Measurements from ENCODE around the gene FGFRL1. TPM values are rescaled to one million over a fixed set of nuclear protein-coding genes. Genes with fewer than 3 reads are reported as not detected.

The FGFRL1 gene
- total RNA-seq, 1 experiment from 2014 or later: 26.1 TPM

DNA sequence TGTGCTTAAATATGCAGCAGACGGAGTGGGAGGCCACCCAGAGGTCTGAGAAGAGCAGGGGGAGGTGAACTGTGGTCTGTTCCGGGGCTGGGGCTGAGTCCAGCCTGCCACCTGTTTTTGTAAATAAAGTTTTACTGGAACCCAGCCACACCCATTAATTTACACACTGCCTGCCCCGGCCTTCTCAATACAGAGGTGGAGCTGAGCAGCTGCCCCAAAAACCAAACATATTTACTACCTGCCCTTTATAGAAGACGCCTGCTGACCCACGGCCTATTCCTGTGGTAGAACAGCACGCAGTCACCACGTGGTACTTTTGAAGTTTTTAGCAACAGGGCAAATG is 45.9 kb downstream of the FGFRL1 start:
- no peaks in the 10 kb centered on the region for H3K79me2 ChIP-seq (ENCODE audit: insufficient read depth, low read length)
- WGBS (ENCODE audit: extremely low coverage, insufficient read length, low lambda C conversion rate): no CpG with 5 or more reads among the region's 7 CpGs

More for the DNA sequence above, 45.9 kb downstream of the FGFRL1 start:
- Histone ChIP-seq H2BK15ac (ENCODE audit: low read depth, low read length) (no peak overlapping the region), H3K79me1 (ENCODE audit: insufficient read depth, low read depth, low read length, poor library complexity, severe bottlenecking) (no peaks in the 10 kb centered on the region), H2BK20ac (ENCODE audit: low read depth, low read length, poor library complexity, severe bottlenecking) (no peak overlapping the region), H2BK5ac (ENCODE audit: insufficient read length, low read length) (no peak overlapping the region), H3K27ac (ENCODE audit: insufficient read length, low read depth, low read length) (no peak overlapping the region), H4K91ac (ENCODE audit: insufficient read length, low read depth, low read length) (no peak overlapping the region), H3K23me2 (ENCODE audit: insufficient read length, low read depth, low read length, poor library complexity, severe bottlenecking) (no peaks in the 10 kb centered on the region), H3K14ac (ENCODE audit: insufficient read depth, low read length) (no peak overlapping the region), H3K4me2 (ENCODE audit: insufficient read depth, insufficient read length, low read length) (no peak overlapping the region), H3T11ph (ENCODE audit: low read length) (no peak overlapping the region), H4K5ac (ENCODE audit: insufficient read length, low read depth, low read length) (no peak overlapping the region), H3K27me3 (ENCODE audit: insufficient read depth, low read length) (no peaks in the 10 kb centered on the region; the same call in 1 of the 2 replicates), H3K9me3 (ENCODE audit: control insufficient read depth, low read depth, low read length) (no peaks in the 10 kb centered on the region), H2AK5ac (ENCODE audit: insufficient read length, low read length) (no peak overlapping the region), H3K23ac (ENCODE audit: insufficient read length, low read depth, low read length) (no peak overlapping the region), H2AFZ (ENCODE audit: low read length) (no peak overlapping the region), H3K4ac (ENCODE audit: low read depth, low read length) (no peak overlapping the region), H3K4me1 (ENCODE audit: insufficient read depth, low read length) (no peaks in the 10 kb centered on the region), H2BK12ac (ENCODE audit: insufficient read length, low read depth, low read length) (no peak overlapping the region), H3K18ac (ENCODE audit: insufficient read length, low read depth, low read length) (no peak overlapping the region), H3K9ac (ENCODE audit: extremely low read depth, insufficient read length, low read length) (no peak overlapping the region), H4K20me1 (ENCODE audit: control insufficient read depth, insufficient read depth, insufficient read length) (no peaks in the 10 kb centered on the region), H4K8ac (replicated peaks; ENCODE audit: insufficient read length, low read depth, low read length) (no peak overlapping the region), H3K56ac (ENCODE audit: insufficient read length, low read depth, low read length) (no peak overlapping the region), H2BK120ac (ENCODE audit: low read depth, low read length, poor library complexity, severe bottlenecking) (no peak overlapping the region)
- H3K27ac Mint-ChIP-seq: no peak overlapping the region; a peak in 1 of 7 replicates
- H3K27me3 Mint-ChIP-seq (ENCODE audit: low read depth): peaks cover 64% of the 10 kb centered on the region
- TF ChIP-seq, protein P1, sequence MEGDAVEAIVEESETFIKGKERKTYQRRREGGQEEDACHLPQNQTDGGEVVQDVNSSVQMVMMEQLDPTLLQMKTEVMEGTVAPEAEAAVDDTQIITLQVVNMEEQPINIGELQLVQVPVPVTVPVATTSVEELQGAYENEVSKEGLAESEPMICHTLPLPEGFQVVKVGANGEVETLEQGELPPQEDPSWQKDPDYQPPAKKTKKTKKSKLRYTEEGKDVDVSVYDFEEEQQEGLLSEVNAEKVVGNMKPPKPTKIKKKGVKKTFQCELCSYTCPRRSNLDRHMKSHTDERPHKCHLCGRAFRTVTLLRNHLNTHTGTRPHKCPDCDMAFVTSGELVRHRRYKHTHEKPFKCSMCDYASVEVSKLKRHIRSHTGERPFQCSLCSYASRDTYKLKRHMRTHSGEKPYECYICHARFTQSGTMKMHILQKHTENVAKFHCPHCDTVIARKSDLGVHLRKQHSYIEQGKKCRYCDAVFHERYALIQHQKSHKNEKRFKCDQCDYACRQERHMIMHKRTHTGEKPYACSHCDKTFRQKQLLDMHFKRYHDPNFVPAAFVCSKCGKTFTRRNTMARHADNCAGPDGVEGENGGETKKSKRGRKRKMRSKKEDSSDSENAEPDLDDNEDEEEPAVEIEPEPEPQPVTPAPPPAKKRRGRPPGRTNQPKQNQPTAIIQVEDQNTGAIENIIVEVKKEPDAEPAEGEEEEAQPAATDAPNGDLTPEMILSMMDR (conservative IDR thresholded peaks at IDR 0.05): no peak
- no peaks in the 10 kb centered on the region for H3K36me3 Mint-ChIP-seq (ENCODE audit: insufficient read depth in 1 of 3, low read depth in 3 of 3)
- H3K9me3 Mint-ChIP-seq: no peaks in the 10 kb centered on the region
- H3K4me1 Mint-ChIP-seq: peaks cover 2 to 10% of the 10 kb centered on the region in 2 experiments; a peak in 2 of 4 replicates
- no peak overlapping the region for H3K4me3 Mint-ChIP-seq
- DNase-seq: peak; percentile 19

Measured in H9 (cell line).